Esophagus muscularis mucosa (tissue), 4 donors: ENCODE results near the gene ORC1. TPM values are rescaled to one million over a fixed set of nuclear protein-coding genes. Genes with fewer than 3 reads are reported as not detected.

ENCODE experiments used
- DNase-seq: peaks from one replicate; pipeline ENCODE4 v3.0.0-alpha.2; 2017; ENCODE audit errors: extremely low spot score
- H3K27ac ChIP-seq, 4 donors: fragments of 200-600 bp; sonication (generic); replicated peaks in 1 of 4; 1 replicate in 3 of 4; 2 replicates in 1 of 4; pipeline ENCODE4 v1.5.1; 2016 to 2019; ENCODE audit warnings: mild to moderate bottlenecking in 1 of 4
- H3K27me3 ChIP-seq, 4 donors: fragments of 200-600 bp; sonication (generic); one replicate each; pipeline versions ENCODE4 v1.5.1 to v1.6.0; 2016 to 2019
- H3K36me3 ChIP-seq, 4 donors: fragments of 200-600 bp; sonication (generic); one replicate each; pipeline ENCODE4 v1.5.1; 2016 to 2019
- H3K4me1 ChIP-seq, 4 donors: fragments of 200-600 bp; sonication (generic); one replicate each; pipeline ENCODE4 v1.5.1; 2016 to 2019
- H3K4me3 ChIP-seq, 4 donors: fragments of 200-600 bp; sonication (generic); 1 replicate in 2 of 4; 2 replicates in 2 of 4; pipeline ENCODE4 v1.5.1; 2016 to 2019; ENCODE audit warnings: mild to moderate bottlenecking in 4 of 4, moderate library complexity in 1 of 4
- H3K9me3 ChIP-seq, 4 donors: fragments of 200-600 bp; sonication (generic); 1 replicate in 3 of 4; 2 replicates in 1 of 4; pipeline ENCODE4 v1.5.1; 2016 to 2019
- EP300 ChIP-seq: sonication (generic); formaldehyde crosslinking; IDR thresholded peaks from one replicate; pipeline ENCODE4 v1.6.1; 2017; ENCODE audit warnings: antibody characterized with exemption
- POLR2A ChIP-seq: fragments of 450-650 bp; IDR thresholded peaks from one replicate; pipeline ENCODE4 v1.6.1; 2017; ENCODE audit warnings: antibody characterized with exemption, moderate library complexity, mild to moderate bottlenecking, low read depth
- POLR2AphosphoS5 ChIP-seq, 2 donors: sonication (generic); formaldehyde crosslinking; IDR thresholded peaks; one replicate each; pipeline ENCODE4 v1.6.1; 2017; ENCODE audit warnings: antibody characterized with exemption in 2 of 2
- WGBS: methylation state at CpG from one replicate; pipeline ENCODE4 v1.1.5; 2018; 5-methylcytosine and 5-hydroxymethylcytosine counted together
- intact Hi-C: fragments of 100-400 bp; cut with DNase I; formaldehyde crosslinking; loops from one replicate; pipeline ENCODE4 v1.15.1; 2023
- total RNA-seq, 4 donors: library from RNA; depleted of rRNA; stranded (reverse); fragments of >200 nt; gene quantifications; one replicate each; pipeline versions ENCODE4 v1.1.0 to v1.2.1, GENCODE V29; 2016
- TF ChIP-seq, protein P1 (sequence below), 3 experiments: fragments of 200-600 bp in 2 of 3; fragments of 450-650 bp in 1 of 3; sonication (generic) in 2 of 3; IDR thresholded peaks; one replicate each; pipeline ENCODE4 v1.5.1; 2017 to 2019; ENCODE audit warnings: antibody characterized with exemption in 3 of 3, mild to moderate bottlenecking in 2 of 3, moderate library complexity in 1 of 3

Gene ORC1
- total RNA-seq, 4 donors from 2014 or later, result 0.17 to 1.2 (median 0.33) TPM

DNA sequence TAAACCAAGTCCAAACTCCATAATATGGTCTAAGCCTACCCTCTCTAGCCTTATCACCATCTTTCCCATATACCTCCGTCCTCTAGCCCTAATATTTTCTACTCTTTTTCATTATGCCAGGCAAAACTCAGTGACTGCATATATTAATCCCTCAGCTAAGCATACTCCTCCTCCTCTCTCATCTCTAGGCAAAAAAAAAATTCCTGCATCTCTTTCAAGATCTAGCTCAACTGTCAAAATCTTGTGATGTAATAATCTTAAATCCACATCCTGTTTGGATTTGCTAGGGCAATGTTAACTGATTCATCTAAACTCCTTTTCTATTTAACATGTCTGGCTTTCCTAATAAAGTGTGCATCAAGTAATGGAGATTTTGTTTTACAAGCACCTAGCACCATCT is 20.6 kb upstream of the ORC1 start:
- Histone ChIP-seq H3K9me3 (no peaks in the 10 kb centered on the region), H3K27me3 (no peaks in the 10 kb centered on the region), H3K4me1 (peaks cover 0 to 2% (median 0%) of the 10 kb centered on the region in 4 donors), H3K27ac (no peak overlapping the region), H3K36me3 (peaks cover 22 to 86% (median 49%) of the 10 kb centered on the region in 4 donors), H3K4me3 (no peak overlapping the region)
- 100% methylated on average over 1 of the region's 1 CpG for WGBS
- intact Hi-C loops, result no loop called here
- TF ChIP-seq POLR2AphosphoS5 (IDR thresholded peaks at IDR 0.05) (no peak), POLR2A (no peak), EP300 (no peak)
- TF ChIP-seq, protein P1, sequence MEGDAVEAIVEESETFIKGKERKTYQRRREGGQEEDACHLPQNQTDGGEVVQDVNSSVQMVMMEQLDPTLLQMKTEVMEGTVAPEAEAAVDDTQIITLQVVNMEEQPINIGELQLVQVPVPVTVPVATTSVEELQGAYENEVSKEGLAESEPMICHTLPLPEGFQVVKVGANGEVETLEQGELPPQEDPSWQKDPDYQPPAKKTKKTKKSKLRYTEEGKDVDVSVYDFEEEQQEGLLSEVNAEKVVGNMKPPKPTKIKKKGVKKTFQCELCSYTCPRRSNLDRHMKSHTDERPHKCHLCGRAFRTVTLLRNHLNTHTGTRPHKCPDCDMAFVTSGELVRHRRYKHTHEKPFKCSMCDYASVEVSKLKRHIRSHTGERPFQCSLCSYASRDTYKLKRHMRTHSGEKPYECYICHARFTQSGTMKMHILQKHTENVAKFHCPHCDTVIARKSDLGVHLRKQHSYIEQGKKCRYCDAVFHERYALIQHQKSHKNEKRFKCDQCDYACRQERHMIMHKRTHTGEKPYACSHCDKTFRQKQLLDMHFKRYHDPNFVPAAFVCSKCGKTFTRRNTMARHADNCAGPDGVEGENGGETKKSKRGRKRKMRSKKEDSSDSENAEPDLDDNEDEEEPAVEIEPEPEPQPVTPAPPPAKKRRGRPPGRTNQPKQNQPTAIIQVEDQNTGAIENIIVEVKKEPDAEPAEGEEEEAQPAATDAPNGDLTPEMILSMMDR (IDR thresholded peaks at IDR 0.05), result no peak
- DNase-seq, result no peak

DNA sequence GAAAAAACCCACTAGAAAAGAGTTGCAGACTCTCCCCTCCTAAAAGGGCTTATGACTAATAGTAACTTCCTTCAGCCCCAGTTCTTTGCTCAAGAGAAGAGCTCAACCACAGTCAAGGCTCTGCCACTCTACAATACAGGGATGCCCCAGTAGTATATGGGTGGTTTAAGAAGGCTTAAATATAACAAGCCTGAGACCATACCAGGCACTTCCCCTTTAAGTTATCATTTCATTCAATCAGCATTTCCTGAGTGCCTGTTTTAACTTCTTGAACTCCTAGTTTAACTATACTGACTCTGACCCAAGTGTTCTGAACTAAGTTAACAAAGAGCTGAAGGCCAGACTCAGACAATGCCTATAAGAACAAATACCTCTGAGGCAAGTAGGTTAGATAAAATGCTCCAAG is 20.0 kb upstream of the ORC1 start:
- TF ChIP-seq POLR2AphosphoS5 (IDR thresholded peaks at IDR 0.05) (no peak), EP300 (no peak), POLR2A (no peak)
- TF ChIP-seq, protein P1 (IDR thresholded peaks at IDR 0.05), result no peak
- H3K36me3 ChIP-seq, result peaks cover 22 to 86% (median 50%) of the 10 kb centered on the region in 4 donors

DNA sequence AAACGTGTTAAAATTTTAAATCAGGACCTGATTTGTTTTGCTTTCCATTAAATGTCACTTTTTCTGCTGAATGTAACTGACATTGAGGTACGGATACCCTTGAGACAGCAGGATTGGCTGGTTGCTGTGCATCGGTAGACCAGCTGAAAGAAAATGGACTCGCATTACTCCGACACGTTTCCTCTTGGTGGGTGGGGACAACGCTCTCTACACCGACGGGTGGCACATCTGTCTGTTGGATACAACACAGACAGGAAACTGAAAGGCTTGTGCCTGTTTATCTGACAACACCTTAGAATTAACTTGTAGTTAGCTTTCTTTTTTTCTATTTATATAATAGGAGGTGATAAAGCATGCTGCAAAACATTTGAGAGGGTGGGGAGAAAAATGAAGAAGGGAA is 19.5 kb upstream of the ORC1 start:
- no peak overlapping the region for H3K27ac ChIP-seq
- WGBS, result 52% methylated on average over 9 of the region's 9 CpGs
- peaks cover 26 to 89% (median 52%) of the 10 kb centered on the region in 4 donors for H3K36me3 ChIP-seq
- no peaks in the 10 kb centered on the region for H3K9me3 ChIP-seq
- H3K27me3 ChIP-seq, result no peaks in the 10 kb centered on the region
- DNase-seq, result no peak
- intact Hi-C loops, result no loop called here
- H3K4me3 ChIP-seq, result no peak overlapping the region
- peaks cover 0 to 2% (median 0%) of the 10 kb centered on the region in 4 donors for H3K4me1 ChIP-seq
- no peak for TF ChIP-seq POLR2AphosphoS5 (IDR thresholded peaks at IDR 0.05)
- TF ChIP-seq, protein P1 (IDR thresholded peaks at IDR 0.05), result no peak
- no peak for TF ChIP-seq EP300
- TF ChIP-seq POLR2A, result no peak

More for the DNA sequence above, 20.0 kb upstream of the ORC1 start:
- Histone ChIP-seq H3K27me3 (no peaks in the 10 kb centered on the region), H3K4me1 (peaks cover 0 to 2% (median 0%) of the 10 kb centered on the region in 4 donors), H3K27ac (no peak overlapping the region), H3K4me3 (no peak overlapping the region), H3K9me3 (no peaks in the 10 kb centered on the region)
- intact Hi-C loops, result no loop called here
- DNase-seq, result no peak

DNA sequence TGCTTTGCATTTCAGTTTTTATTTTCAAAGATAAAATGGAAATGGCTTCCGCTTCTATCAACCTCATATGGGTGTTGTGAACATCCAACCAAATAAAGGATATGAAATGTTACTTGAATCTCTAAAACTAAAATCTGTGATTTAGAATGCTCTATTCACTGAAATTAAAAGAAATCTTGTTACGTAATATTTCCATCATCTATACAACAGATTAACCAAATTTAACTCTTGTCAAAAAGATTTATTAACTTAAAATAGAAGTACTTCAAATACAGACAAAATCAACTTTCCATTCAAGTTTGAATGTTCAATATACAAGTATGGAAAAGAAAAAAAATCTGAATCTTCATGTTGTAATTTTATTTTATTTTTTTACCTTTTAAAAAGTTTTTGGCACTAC is 18.8 kb upstream of the ORC1 start:
- H3K9me3 ChIP-seq, result no peaks in the 10 kb centered on the region
- WGBS, result 94% methylated on average over 2 of the region's 2 CpGs
- TF ChIP-seq POLR2A (no peak), EP300 (no peak), POLR2AphosphoS5 (IDR thresholded peaks at IDR 0.05) (no peak)
- TF ChIP-seq, protein P1 (IDR thresholded peaks at IDR 0.05), result no peak
- H3K4me3 ChIP-seq, result no peak overlapping the region
- H3K4me1 ChIP-seq, result peaks cover 0 to 2% (median 0%) of the 10 kb centered on the region in 4 donors
- DNase-seq, result no peak
- H3K36me3 ChIP-seq, result peaks cover 31 to 89% (median 58%) of the 10 kb centered on the region in 4 donors
- intact Hi-C loops, result no loop called here
- H3K27ac ChIP-seq, result no peak overlapping the region
- H3K27me3 ChIP-seq, result no peaks in the 10 kb centered on the region

DNA sequence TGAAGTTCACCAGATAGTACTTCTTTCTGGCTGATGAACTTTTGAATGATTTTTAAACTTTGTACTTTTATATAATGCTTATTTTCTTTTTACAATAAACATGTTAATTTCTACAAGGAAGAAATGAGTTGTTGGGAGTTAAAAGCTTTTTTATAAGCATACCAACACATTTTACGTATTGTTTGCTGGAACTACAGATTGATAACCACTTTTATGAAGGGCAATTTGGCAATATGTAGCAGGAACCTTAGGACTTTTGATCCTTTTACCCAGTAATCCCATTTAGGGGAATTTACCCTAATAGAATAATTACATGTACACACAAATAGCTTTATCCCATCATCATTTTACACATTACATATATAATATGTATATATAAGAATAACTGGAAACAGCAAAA is 16.5 kb upstream of the ORC1 start:
- Histone ChIP-seq H3K36me3 (peaks cover 50 to 95% (median 76%) of the 10 kb centered on the region in 4 donors), H3K27ac (no peak overlapping the region), H3K9me3 (no peaks in the 10 kb centered on the region), H3K4me3 (no peak overlapping the region), H3K27me3 (no peaks in the 10 kb centered on the region), H3K4me1 (peaks cover 0 to 2% (median 0%) of the 10 kb centered on the region in 4 donors)
- TF ChIP-seq, protein P1 (IDR thresholded peaks at IDR 0.05), result no peak
- no peak for TF ChIP-seq EP300
- TF ChIP-seq POLR2AphosphoS5 (IDR thresholded peaks at IDR 0.05), result no peak
- no peak for TF ChIP-seq POLR2A
- intact Hi-C loops, result no loop called here
- no peak for DNase-seq
- 94% methylated on average over 1 of the region's 1 CpG for WGBS
